ENCODE results near the gene BARD1.

Gene BARD1

DNA sequence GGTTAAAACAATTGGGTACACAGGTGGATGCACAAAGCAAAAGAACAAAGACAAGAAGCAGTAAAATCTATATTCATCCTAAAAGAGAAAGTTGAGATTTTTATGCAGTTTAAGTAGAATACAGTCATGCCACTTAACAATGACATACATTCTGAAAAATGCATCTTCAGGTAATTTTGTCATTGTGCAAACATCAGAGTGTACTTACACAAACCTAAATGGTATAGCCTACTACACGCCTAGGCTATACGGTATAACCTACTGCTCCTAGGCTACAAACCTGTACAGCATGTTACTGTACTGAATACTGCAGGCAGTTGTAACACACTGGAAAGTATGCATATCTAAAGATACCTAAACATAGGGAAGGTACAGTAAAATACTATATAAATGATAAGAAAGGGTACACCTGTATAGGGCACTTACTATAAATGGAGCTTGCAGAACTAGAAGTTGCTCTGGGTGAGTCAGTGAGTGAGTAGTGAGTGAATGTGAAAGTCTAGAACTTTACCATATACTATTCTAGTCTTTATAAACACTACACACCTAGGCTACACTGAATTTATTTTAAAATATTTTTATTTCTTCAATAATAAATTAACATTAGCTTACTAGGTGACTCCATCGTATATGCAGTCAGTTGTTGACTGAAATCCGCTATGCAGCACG lies 132.9 kb downstream of the BARD1 start:
- Histone ChIP-seq H3K36me3 (ENCODE audit: control insufficient read depth, insufficient read depth, low read length) (no peaks in the 10 kb centered on the region), H3K4me3 (ENCODE audit: low read depth, low read length) (no peak overlapping the region), H3K4me1 (ENCODE audit: control insufficient read depth, insufficient read depth, low read length) (no peaks in the 10 kb centered on the region), H3K27ac (ENCODE audit: low read depth, low read length) (no peak overlapping the region), H3K9me3 (ENCODE audit: control insufficient read depth, insufficient read depth, low read length) (no peaks in the 10 kb centered on the region), H3K27me3 (ENCODE audit: control insufficient read depth, insufficient read depth, low read length) (no peaks in the 10 kb centered on the region), H3K9ac (ENCODE audit: low read depth, low read length) (no peak overlapping the region)

Measured in HUES48 (cell line).